KOPT-K1 (cell line): ENCODE data around the gene ITCH.
"Not testable (repeated sequence)": the region's sequence is repeated elsewhere in the genome, so short reads cannot be mapped to it uniquely, and the experiment has no call there.

ENCODE experiments used
- H3K27ac ChIP-seq: fragments of 200-600 bp; sonication (generic); 2 replicates; pipeline ENCODE4 v1.5.1; 2016; ENCODE audit warnings: antibody characterized with exemption, mild to moderate bottlenecking, low read depth, low read length; ENCODE audit not compliant: poor library complexity, severe bottlenecking
- H3K36me3 ChIP-seq: fragments of 200-600 bp; sonication (generic); 2 replicates; pipeline ENCODE4 v1.5.1; 2017; ENCODE audit warnings: antibody characterized with exemption, mild to moderate bottlenecking, low read length, moderate library complexity; ENCODE audit not compliant: insufficient read depth
- H3K9me3 ChIP-seq: fragments of 200-600 bp; sonication (generic); 2 replicates; pipeline ENCODE4 v1.5.1; 2017; ENCODE audit warnings: antibody characterized with exemption, low read length, mild to moderate bottlenecking; ENCODE audit not compliant: insufficient read depth, poor library complexity, severe bottlenecking

The ITCH gene

DNA sequence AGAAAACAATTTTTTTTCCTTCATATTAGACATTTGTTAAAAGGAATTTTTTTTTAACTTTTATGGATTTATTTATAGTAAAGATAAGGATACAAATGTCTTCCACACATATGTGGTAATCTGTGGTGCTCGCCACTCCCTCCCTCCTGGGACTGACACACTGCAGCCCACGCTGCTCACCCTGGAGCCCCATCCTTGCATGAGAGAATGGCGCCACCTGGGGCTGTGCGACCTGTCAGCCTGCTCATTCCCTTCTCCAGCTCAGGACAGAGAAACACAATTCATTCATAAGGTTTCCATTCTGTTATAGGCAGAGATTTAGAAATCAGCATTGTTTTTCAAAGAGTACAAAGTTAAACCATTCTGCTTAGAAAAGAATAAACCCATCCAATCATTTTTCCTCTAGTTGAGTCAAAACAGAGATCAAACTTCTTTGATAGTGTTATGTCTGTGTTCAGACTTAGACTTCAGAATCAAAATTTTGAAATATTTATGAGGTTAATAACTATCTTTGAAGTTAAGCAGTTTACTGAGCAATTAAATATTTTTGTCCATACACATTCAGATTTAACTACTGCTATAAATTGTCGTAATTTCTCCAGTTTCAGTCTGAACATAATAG lies 110.3 kb downstream of the ITCH start:
- H3K9me3 ChIP-seq = no peaks in the 10 kb centered on the region
- H3K36me3 ChIP-seq = peaks cover 83% of the 10 kb centered on the region
- H3K27ac ChIP-seq = no peak overlapping the region

DNA sequence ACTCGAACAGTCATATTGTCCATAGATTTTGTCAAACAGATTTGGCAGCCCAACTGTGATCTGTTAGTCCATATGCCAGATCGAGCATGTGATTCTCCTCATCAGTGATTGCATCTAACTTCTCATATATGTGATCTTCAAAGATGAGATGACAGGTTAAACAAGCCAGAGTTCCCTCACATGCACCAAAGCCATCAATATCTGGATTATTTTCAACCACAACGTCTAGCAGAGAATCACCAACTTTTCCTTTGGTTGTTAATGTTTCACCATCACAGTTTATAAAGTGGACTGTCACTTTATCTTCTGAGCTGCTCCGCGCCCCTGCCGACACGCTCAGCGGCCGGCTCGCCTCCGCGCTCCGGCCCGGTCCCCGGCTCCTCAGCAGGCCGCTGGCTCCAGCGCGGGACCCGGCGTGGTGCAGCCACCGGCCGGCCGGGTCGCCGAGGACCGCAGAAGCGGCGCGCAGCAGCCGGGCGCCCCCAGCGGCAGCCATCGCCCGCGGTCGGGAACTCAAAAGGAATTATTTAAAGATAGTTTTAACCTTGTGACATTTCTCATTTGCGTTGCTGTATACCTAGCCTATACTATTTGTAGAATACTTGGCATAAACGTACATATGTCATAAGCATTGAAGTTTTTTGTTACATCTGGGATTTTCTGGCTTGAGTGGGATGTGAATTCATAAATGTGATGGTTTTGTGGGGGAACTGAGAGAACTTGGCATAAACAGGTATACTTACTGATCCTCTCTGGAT lies 113.1 kb downstream of the ITCH start:
- Histone ChIP-seq H3K36me3 (peaks cover 83% of the 10 kb centered on the region), H3K9me3 (no peaks in the 10 kb centered on the region), H3K27ac (no peak overlapping the region)

DNA sequence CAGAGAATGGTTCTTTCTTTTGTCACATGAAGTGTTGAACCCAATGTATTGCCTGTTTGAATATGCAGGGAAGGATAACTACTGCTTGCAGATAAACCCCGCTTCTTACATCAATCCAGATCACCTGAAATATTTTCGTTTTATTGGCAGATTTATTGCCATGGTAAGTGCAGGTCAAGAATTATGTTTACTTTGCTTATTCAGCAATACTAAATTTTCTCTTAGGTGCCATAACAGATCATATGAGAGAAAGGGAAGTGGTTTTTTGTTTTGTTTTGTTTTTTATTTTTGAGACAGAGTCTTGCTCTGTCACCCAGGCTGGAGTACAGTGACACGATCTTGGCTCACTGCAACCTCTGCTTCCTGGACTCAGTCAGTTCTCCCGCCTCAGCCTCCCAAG lies 116.6 kb downstream of the ITCH start:
- Histone ChIP-seq H3K36me3 (peaks cover 89% of the 10 kb centered on the region), H3K27ac (no peak overlapping the region), H3K9me3 (peaks cover 18% of the 10 kb centered on the region)

DNA sequence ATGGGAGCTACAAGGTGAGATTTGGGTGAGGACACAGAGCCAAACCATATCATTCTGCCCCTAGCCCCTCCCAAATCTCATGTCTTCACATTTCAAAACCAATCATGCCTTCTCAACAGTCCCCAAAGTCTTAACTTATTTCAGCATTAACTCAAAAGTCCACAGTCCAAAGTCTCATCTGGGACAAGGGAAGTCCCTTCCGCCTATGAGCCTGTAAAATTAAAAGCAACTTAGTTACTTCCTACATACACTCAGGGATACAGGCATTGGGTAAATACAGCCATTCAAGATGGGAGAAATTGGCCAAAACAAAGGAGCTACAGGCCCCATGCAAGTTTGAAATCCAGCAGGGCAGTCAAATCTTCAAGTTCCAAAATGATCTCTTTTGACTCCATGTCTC lies 119.1 kb downstream of the ITCH start:
- Histone ChIP-seq H3K36me3 (peaks cover 96% of the 10 kb centered on the region), H3K9me3 (peaks cover 18% of the 10 kb centered on the region)
- H3K27ac ChIP-seq = not testable (repeated sequence)

DNA sequence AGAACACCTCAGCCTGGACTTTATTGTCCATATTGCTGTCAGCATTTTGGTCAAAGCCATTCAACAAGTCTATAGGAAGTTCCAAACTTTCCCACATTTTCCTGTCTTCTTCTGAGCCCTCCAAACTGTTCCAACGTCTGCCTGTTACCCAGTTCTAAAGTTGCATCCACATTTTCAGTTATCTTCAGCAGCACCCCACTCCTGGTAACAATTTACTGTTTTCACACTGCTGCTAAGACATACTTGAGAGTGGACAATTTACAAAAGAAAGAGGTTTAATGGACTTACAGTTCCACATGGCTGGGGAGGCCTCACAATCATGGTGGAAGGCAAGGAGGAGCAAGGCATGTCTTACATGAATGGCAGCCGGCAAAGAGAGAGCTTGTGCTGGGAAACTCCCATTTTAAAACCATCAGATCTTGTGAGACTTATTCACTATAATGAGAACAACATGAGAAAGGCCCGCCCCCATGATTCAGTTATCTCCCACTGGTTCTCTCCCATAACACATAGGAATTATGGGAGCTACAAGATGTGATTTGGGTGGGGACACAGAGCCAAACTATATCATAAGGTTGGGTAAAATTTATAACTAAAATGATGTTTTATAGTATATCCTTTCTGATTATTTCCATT lies 120.6 kb downstream of the ITCH start:
- Histone ChIP-seq H3K9me3 (peaks cover 18% of the 10 kb centered on the region), H3K36me3 (peaks cover 98% of the 10 kb centered on the region)
- not testable (repeated sequence) for H3K27ac ChIP-seq

DNA sequence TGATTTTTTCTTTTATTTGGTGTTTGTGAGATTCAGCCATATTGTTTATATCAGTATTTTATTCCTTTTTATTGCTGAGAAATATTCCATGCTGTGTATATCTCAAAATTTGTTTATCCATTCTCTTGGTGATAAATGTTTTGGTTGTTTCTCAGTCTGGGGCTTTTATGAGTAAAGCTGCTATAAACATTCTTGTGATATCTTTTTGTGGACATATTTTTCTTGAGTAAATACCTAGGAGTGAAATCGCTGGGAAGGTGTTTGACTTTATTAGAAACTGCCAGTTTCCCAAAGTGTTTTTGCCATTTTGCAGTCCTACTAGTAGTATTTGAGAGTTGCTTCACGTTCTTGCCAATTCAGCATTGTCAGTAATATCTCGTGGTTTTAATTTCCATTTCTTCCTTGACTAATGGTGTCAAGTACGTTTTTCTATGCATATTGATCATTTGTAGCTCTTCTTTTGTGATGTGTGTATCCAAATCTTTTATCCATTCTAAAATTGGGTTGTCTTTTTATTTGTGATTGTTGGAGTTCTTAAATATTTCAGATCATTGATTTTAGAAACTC lies 122.1 kb downstream of the ITCH start:
- Histone ChIP-seq H3K27ac (no peak overlapping the region), H3K36me3 (peaks cover 97% of the 10 kb centered on the region), H3K9me3 (peaks cover 18% of the 10 kb centered on the region)

DNA sequence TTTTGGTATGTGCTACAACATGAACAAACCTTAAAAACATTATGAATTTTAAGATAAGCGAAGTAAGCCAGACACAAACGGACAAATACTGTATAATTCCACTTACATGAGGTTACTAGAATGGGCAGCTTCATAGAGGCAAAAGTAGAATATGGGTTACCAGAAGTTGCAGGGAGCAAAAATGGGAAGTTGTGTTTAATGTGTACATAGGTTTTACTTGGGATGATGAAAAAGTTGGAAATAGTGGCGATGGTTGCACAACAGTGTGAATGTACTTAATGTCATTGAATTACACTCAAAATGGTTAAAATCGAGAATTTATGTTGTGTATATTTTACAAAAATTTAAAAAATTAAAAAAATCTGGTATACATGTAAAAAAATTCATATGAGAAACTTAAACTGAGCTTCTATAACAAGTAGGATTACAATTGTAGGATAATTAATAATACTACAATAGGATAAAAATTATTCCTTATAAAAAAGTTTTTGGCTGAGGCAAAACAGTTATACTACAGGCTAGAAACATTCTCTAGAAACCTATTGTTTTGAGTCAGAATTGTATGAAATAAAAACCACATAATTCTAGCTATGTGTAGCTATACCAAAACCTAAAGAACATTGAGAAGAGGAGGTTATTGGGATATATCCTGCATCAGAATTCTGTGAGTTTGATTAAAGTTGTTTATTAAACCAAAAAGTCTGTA lies 128.3 kb downstream of the ITCH start:
- Histone ChIP-seq H3K27ac (no peak overlapping the region), H3K9me3 (no peaks in the 10 kb centered on the region), H3K36me3 (peaks cover 97% of the 10 kb centered on the region)

DNA sequence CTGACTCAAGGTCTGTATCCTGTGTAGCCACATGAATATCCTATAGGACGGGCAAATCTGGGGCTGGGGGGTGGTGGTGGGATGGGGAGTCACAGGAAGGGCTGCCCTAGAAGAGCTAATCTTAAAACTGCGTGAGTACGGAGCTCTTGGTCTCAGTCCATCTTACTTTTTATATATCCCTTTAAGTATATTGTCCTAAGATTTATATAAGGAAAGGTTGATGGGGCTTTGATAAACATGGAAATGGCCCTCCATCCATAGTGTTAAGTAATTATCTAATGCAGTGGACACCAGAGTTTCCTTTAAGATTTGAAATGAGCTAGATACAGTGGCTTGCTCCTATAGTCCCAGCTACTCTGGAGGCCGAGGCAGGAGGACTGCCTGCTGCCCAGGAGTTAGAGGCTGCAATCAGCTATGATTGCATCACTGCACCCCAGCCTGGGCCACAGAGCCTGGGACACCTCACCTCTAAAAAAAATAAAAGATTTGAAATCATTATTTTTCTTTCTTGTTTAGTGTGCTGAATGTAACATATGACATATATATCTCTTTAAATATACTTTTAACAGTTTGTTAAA lies 128.9 kb downstream of the ITCH start:
- H3K9me3 ChIP-seq = peaks cover 3% of the 10 kb centered on the region
- no peak overlapping the region for H3K27ac ChIP-seq
- H3K36me3 ChIP-seq = peaks cover 98% of the 10 kb centered on the region

DNA sequence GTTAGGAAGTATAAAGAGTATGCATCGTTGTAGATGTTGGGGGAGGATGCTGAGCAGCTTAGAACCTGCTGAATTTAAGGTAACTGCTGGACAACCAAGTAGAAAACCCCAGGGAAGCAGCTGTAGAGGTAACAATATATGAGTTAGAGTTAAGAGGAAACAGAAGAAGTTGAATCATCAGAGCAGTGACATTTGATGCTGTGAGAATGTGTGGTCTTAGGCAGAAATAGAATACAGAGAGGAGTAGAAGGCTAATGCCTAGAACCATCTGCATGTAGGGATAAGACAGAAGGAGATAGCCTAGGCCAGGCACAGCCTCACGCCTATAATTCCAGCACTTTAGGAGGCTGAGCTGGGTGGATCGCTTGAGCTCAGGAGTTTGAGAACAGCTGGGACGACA lies 130.6 kb downstream of the ITCH start:
- Histone ChIP-seq H3K27ac (no peak overlapping the region), H3K9me3 (peaks cover 19% of the 10 kb centered on the region), H3K36me3 (peaks cover 98% of the 10 kb centered on the region)

DNA sequence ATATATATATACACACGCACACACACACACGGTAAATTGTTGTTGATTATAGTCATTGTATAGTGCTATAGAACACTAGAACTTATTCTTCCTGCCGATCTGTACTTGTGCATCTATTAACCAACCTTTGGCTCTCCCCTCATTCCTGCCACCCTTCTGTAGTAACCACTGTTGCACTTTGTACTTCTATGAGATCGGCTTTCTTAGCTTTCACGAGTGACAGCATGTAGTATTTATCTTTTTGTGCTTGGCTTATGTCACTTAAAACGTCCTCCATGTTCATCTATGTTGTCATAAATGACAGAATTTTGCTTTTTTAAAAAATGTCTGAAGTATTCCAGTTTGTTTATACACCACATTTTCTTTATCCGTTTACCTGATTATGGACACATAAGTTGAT lies 132.2 kb downstream of the ITCH start:
- Histone ChIP-seq H3K9me3 (peaks cover 34% of the 10 kb centered on the region), H3K36me3 (peaks cover 98% of the 10 kb centered on the region)

DNA sequence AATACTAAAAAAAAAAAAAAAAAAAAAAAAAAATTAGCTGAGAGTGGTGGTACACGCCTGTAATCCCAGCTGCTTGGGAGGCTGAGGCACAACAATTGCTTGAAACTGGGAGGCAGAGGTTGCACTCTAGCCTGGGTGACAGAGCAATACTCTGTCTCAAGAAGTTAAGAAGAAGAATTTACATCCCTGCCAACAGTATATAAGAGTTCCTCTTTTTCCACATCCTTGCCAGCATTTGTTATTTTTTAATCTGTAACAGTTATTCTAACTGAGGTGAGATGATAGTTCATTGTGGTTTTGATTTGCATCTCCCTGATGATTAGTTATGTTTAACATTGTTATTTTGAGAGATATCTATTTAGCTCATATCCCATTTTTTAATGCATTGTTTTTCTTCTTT lies 132.8 kb downstream of the ITCH start:
- Histone ChIP-seq H3K9me3 (peaks cover 40% of the 10 kb centered on the region), H3K27ac (no peak overlapping the region), H3K36me3 (peaks cover 98% of the 10 kb centered on the region)

More for the DNA sequence above, 132.2 kb downstream of the ITCH start:
- no peak overlapping the region for H3K27ac ChIP-seq

DNA sequence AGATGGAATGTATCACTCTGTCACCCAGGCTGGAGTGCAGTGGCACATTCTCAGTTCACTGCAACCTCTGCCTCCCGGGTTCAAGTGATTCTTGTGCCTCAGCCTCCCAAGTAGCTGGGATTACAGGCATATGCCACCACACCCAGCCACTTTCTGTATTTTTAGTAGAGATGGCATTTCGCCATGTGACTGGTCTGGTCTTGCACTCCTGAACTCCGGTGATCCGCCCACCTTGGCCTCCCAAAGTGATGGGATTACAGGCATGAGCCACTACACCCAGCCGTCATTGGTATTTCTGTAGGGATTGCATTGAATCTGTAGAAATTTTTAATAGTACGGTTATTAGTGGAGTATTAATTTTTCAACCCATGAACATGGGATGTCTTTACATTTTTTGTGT lies 134.5 kb downstream of the ITCH start:
- Histone ChIP-seq H3K36me3 (peaks cover 94% of the 10 kb centered on the region), H3K9me3 (peaks cover 43% of the 10 kb centered on the region)
- not testable (repeated sequence) for H3K27ac ChIP-seq

DNA sequence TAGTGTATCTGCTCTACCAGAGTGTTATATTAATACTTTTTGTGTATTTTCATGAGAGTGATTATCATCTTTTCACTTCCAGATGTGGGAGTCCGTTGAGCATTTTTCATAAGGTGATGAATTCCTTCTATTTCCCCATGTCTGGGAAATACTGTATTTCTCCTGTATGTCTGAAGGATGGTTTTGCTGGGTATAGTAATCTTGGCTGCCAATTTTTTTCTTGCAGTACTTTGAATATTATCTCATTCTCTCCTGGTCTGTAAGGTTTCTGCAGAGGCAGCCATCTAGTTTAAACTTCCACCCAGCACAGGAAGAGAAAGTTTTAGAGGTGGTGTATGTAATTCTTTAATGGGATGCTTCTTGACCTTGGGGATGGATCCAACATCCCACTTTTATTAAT lies 137.8 kb downstream of the ITCH start:
- peaks cover 95% of the 10 kb centered on the region for H3K36me3 ChIP-seq
- H3K9me3 ChIP-seq = peaks cover 43% of the 10 kb centered on the region
- no peak overlapping the region for H3K27ac ChIP-seq

DNA sequence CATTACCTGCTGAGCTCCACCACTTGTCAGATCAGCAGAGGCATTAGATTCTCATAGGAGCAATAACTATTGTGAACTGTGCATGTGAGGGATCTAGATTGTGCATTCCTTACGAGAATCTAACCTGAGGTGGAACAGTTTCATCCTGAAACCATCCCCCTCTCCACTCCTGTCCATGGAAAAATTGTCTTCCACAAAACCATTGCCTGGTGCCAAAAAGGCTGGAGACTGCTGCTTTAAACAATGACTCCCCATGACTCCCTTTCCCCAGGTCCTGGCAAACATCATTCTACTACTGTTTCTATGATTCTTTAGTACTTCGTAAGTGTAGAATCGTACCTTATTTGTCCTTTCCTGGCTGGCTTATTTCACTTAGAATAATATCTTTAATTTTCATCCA lies 143.4 kb downstream of the ITCH start:
- Histone ChIP-seq H3K27ac (no peak overlapping the region), H3K36me3 (peaks cover 98% of the 10 kb centered on the region), H3K9me3 (no peaks in the 10 kb centered on the region)
